ENCODE data around the gene NOVA1. TPM values are rescaled to one million over a fixed set of nuclear protein-coding genes. Genes with fewer than 3 reads are reported as not detected.

Gene NOVA1
- total RNA-seq, 1 donor from 2014 or later: 12.5 TPM

GRCh38 chr14:26595926-26596542 lies 1.8 kb downstream of the NOVA1 start:
- Histone ChIP-seq H3K4me1 (ENCODE audit: control insufficient read depth in 3 of 3, insufficient read depth in 3 of 3, low read length in 3 of 3) (peaks cover 0 to 6% (median 0%) of the 10 kb centered on the region in 3 donors), H3K9ac (ENCODE audit: low read depth in 1 of 3, low read length in 3 of 3) (peak overlapping the region in 2 of 3 donors; percentile 10 to 36), H3K4me3 (ENCODE audit: low read length in 3 of 3) (peak overlapping the region; percentile 60 to 70 (median 60)), H3K27ac (ENCODE audit: low read depth, low read length) (no peak overlapping the region), H3K9me3 (ENCODE audit: control insufficient read depth in 3 of 3, low read length in 3 of 3) (no peaks in the 10 kb centered on the region), H3K36me3 (ENCODE audit: control insufficient read depth in 3 of 3, insufficient read depth in 3 of 3, low read length in 3 of 3) (no peaks in the 10 kb centered on the region), H3K27me3 (ENCODE audit: control insufficient read depth in 3 of 3, insufficient read depth in 3 of 3, low read length in 3 of 3) (peaks cover 2 to 11% (median 9%) of the 10 kb centered on the region in 3 donors)

GRCh38 chr14:26594756-26595545 lies 2.9 kb downstream of the NOVA1 start:
- Histone ChIP-seq H3K9me3 (ENCODE audit: control insufficient read depth in 3 of 3, low read length in 3 of 3) (no peaks in the 10 kb centered on the region), H3K36me3 (ENCODE audit: control insufficient read depth in 3 of 3, insufficient read depth in 3 of 3, low read length in 3 of 3) (no peaks in the 10 kb centered on the region), H3K4me3 (ENCODE audit: low read length in 3 of 3) (peak overlapping the region in 1 of 3 donors; percentile 70), H3K9ac (ENCODE audit: low read depth in 1 of 3, low read length in 3 of 3) (no peak overlapping the region), H3K27me3 (ENCODE audit: control insufficient read depth in 3 of 3, insufficient read depth in 3 of 3, low read length in 3 of 3) (peaks cover 2 to 11% (median 9%) of the 10 kb centered on the region in 3 donors), H3K27ac (ENCODE audit: low read depth, low read length) (no peak overlapping the region), H3K4me1 (ENCODE audit: control insufficient read depth in 3 of 3, insufficient read depth in 3 of 3, low read length in 3 of 3) (peaks cover 0 to 6% (median 0%) of the 10 kb centered on the region in 3 donors)

GRCh38 chr14:26594148-26594547 lies 3.7 kb downstream of the NOVA1 start:
- no peak overlapping the region for H3K27ac ChIP-seq (ENCODE audit: low read depth, low read length)
- no peaks in the 10 kb centered on the region for H3K36me3 ChIP-seq (ENCODE audit: control insufficient read depth in 3 of 3, insufficient read depth in 3 of 3, low read length in 3 of 3)
- H3K27me3 ChIP-seq (ENCODE audit: control insufficient read depth in 3 of 3, insufficient read depth in 3 of 3, low read length in 3 of 3): peaks cover 2 to 11% (median 9%) of the 10 kb centered on the region in 3 donors
- H3K9ac ChIP-seq (ENCODE audit: low read depth in 1 of 3, low read length in 3 of 3): no peak overlapping the region
- peak overlapping the region in 1 of 3 donors; percentile 57 for H3K4me3 ChIP-seq (ENCODE audit: low read length in 3 of 3)
- peaks cover 0 to 6% (median 0%) of the 10 kb centered on the region in 3 donors for H3K4me1 ChIP-seq (ENCODE audit: control insufficient read depth in 3 of 3, insufficient read depth in 3 of 3, low read length in 3 of 3)
- H3K9me3 ChIP-seq (ENCODE audit: control insufficient read depth in 3 of 3, low read length in 3 of 3): no peaks in the 10 kb centered on the region

GRCh38 chr14:26593357-26593756 lies 4.5 kb downstream of the NOVA1 start:
- Histone ChIP-seq H3K9me3 (ENCODE audit: control insufficient read depth in 3 of 3, low read length in 3 of 3) (no peaks in the 10 kb centered on the region), H3K4me3 (ENCODE audit: low read length in 3 of 3) (peak overlapping the region in 1 of 3 donors; percentile 57), H3K27me3 (ENCODE audit: control insufficient read depth in 3 of 3, insufficient read depth in 3 of 3, low read length in 3 of 3) (peaks cover 2 to 11% (median 6%) of the 10 kb centered on the region in 3 donors), H3K27ac (ENCODE audit: low read depth, low read length) (no peak overlapping the region), H3K36me3 (ENCODE audit: control insufficient read depth in 3 of 3, insufficient read depth in 3 of 3, low read length in 3 of 3) (no peaks in the 10 kb centered on the region), H3K9ac (ENCODE audit: low read depth in 1 of 3, low read length in 3 of 3) (no peak overlapping the region), H3K4me1 (ENCODE audit: control insufficient read depth in 3 of 3, insufficient read depth in 3 of 3, low read length in 3 of 3) (peaks cover 0 to under 1% (median 0%) of the 10 kb centered on the region in 3 donors)

- H3K27me3 ChIP-seq (ENCODE audit: control insufficient read depth in 3 of 3, insufficient read depth in 3 of 3, low read length in 3 of 3): no peaks in the 10 kb centered on the region
- H3K36me3 ChIP-seq (ENCODE audit: control insufficient read depth in 3 of 3, insufficient read depth in 3 of 3, low read length in 3 of 3): no peaks in the 10 kb centered on the region
- H3K9me3 ChIP-seq (ENCODE audit: control insufficient read depth in 3 of 3, low read length in 3 of 3): no peaks in the 10 kb centered on the region
These were observed 7.9 kb downstream of the NOVA1 start for GRCh38 chr14:26589925-26590324.

GRCh38 chr14:26577711-26578110 lies 20.1 kb downstream of the NOVA1 start:
- Histone ChIP-seq H3K9me3 (ENCODE audit: control insufficient read depth in 3 of 3, low read length in 3 of 3) (no peaks in the 10 kb centered on the region), H3K4me1 (ENCODE audit: control insufficient read depth in 3 of 3, insufficient read depth in 3 of 3, low read length in 3 of 3) (no peaks in the 10 kb centered on the region), H3K4me3 (ENCODE audit: low read length in 3 of 3) (no peak overlapping the region), H3K27me3 (ENCODE audit: control insufficient read depth in 3 of 3, insufficient read depth in 3 of 3, low read length in 3 of 3) (no peaks in the 10 kb centered on the region), H3K9ac (ENCODE audit: low read depth in 1 of 3, low read length in 3 of 3) (no peak overlapping the region), H3K36me3 (ENCODE audit: control insufficient read depth in 3 of 3, insufficient read depth in 3 of 3, low read length in 3 of 3) (no peaks in the 10 kb centered on the region), H3K27ac (ENCODE audit: low read depth, low read length) (no peak overlapping the region)

More at GRCh38 chr14:26589925-26590324, 7.9 kb downstream of the NOVA1 start:
- H3K4me3 ChIP-seq (ENCODE audit: low read length in 3 of 3): no peak overlapping the region
- no peak overlapping the region for H3K9ac ChIP-seq (ENCODE audit: low read depth in 1 of 3, low read length in 3 of 3)
- no peak overlapping the region for H3K27ac ChIP-seq (ENCODE audit: low read depth, low read length)
- no peaks in the 10 kb centered on the region for H3K4me1 ChIP-seq (ENCODE audit: control insufficient read depth in 3 of 3, insufficient read depth in 3 of 3, low read length in 3 of 3)

- H3K4me1 ChIP-seq (ENCODE audit: control insufficient read depth in 3 of 3, insufficient read depth in 3 of 3, low read length in 3 of 3): no peaks in the 10 kb centered on the region
- H3K36me3 ChIP-seq (ENCODE audit: control insufficient read depth in 3 of 3, insufficient read depth in 3 of 3, low read length in 3 of 3): no peaks in the 10 kb centered on the region
- no peaks in the 10 kb centered on the region for H3K27me3 ChIP-seq (ENCODE audit: control insufficient read depth in 3 of 3, insufficient read depth in 3 of 3, low read length in 3 of 3)
- H3K4me3 ChIP-seq (ENCODE audit: low read length in 3 of 3): no peak overlapping the region
- H3K9me3 ChIP-seq (ENCODE audit: control insufficient read depth in 3 of 3, low read length in 3 of 3): no peaks in the 10 kb centered on the region
- no peak overlapping the region for H3K9ac ChIP-seq (ENCODE audit: low read depth in 1 of 3, low read length in 3 of 3)
- H3K27ac ChIP-seq (ENCODE audit: low read depth, low read length): no peak overlapping the region
These were observed 43.6 kb downstream of the NOVA1 start for GRCh38 chr14:26554069-26554772.

GRCh38 chr14:26549571-26549970 lies 48.3 kb downstream of the NOVA1 start:
- H3K9ac ChIP-seq (ENCODE audit: low read depth in 1 of 3, low read length in 3 of 3): no peak overlapping the region
- H3K9me3 ChIP-seq (ENCODE audit: control insufficient read depth in 3 of 3, low read length in 3 of 3): no peaks in the 10 kb centered on the region
- no peak overlapping the region for H3K27ac ChIP-seq (ENCODE audit: low read depth, low read length)
- no peaks in the 10 kb centered on the region for H3K36me3 ChIP-seq (ENCODE audit: control insufficient read depth in 3 of 3, insufficient read depth in 3 of 3, low read length in 3 of 3)
- H3K4me1 ChIP-seq (ENCODE audit: control insufficient read depth in 3 of 3, insufficient read depth in 3 of 3, low read length in 3 of 3): no peaks in the 10 kb centered on the region
- H3K4me3 ChIP-seq (ENCODE audit: low read length in 3 of 3): no peak overlapping the region
- no peaks in the 10 kb centered on the region for H3K27me3 ChIP-seq (ENCODE audit: control insufficient read depth in 3 of 3, insufficient read depth in 3 of 3, low read length in 3 of 3)

GRCh38 chr14:26548406-26548805 lies 49.4 kb downstream of the NOVA1 start:
- Histone ChIP-seq H3K27me3 (ENCODE audit: control insufficient read depth in 3 of 3, insufficient read depth in 3 of 3, low read length in 3 of 3) (no peaks in the 10 kb centered on the region), H3K9me3 (ENCODE audit: control insufficient read depth in 3 of 3, low read length in 3 of 3) (no peaks in the 10 kb centered on the region), H3K4me1 (ENCODE audit: control insufficient read depth in 3 of 3, insufficient read depth in 3 of 3, low read length in 3 of 3) (no peaks in the 10 kb centered on the region), H3K9ac (ENCODE audit: low read depth in 1 of 3, low read length in 3 of 3) (no peak overlapping the region), H3K27ac (ENCODE audit: low read depth, low read length) (no peak overlapping the region), H3K4me3 (ENCODE audit: low read length in 3 of 3) (no peak overlapping the region), H3K36me3 (ENCODE audit: control insufficient read depth in 3 of 3, insufficient read depth in 3 of 3, low read length in 3 of 3) (no peaks in the 10 kb centered on the region)

- Histone ChIP-seq H3K4me3 (ENCODE audit: low read length in 3 of 3) (no peak overlapping the region), H3K9ac (ENCODE audit: low read depth in 1 of 3, low read length in 3 of 3) (no peak overlapping the region), H3K36me3 (ENCODE audit: control insufficient read depth in 3 of 3, insufficient read depth in 3 of 3, low read length in 3 of 3) (no peaks in the 10 kb centered on the region), H3K9me3 (ENCODE audit: control insufficient read depth in 3 of 3, low read length in 3 of 3) (no peaks in the 10 kb centered on the region), H3K27ac (ENCODE audit: low read depth, low read length) (no peak overlapping the region), H3K27me3 (ENCODE audit: control insufficient read depth in 3 of 3, insufficient read depth in 3 of 3, low read length in 3 of 3) (no peaks in the 10 kb centered on the region), H3K4me1 (ENCODE audit: control insufficient read depth in 3 of 3, insufficient read depth in 3 of 3, low read length in 3 of 3) (no peaks in the 10 kb centered on the region)
These were observed 59.7 kb downstream of the NOVA1 start for GRCh38 chr14:26538176-26538575.

Measured in skeletal muscle tissue (tissue), 4 donors.